NCI-H345 treated with DMSO at 0.1 percent for 48 hours (cell line): ENCODE data around the gene TBC1D10A.

ENCODE experiments used
- DNase-seq: peaks from one replicate; lab custom pipeline; 2025; ENCODE audit not compliant: unreplicated experiment; lab: John Stamatoyannopoulos, UW

The TBC1D10A gene

GRCh38 chr22:30323246-30323645, 3.5 kb downstream of the TBC1D10A start:
- DNase-seq: no peak

GRCh38 chr22:30321461-30321860, 5.3 kb downstream of the TBC1D10A start:
- DNase-seq: no peak

GRCh38 chr22:30320021-30320556, 6.7 kb downstream of the TBC1D10A start:
- no peak for DNase-seq

GRCh38 chr22:30318799-30319419, 7.8 kb downstream of the TBC1D10A start:
- no peak for DNase-seq

- no peak for DNase-seq
These were observed 9.0 kb downstream of the TBC1D10A start for GRCh38 chr22:30317778-30318177.

- DNase-seq: no peak
These were observed 10.7 kb downstream of the TBC1D10A start for GRCh38 chr22:30315962-30316576.

- no peak for DNase-seq
These were observed 11.8 kb downstream of the TBC1D10A start for GRCh38 chr22:30314915-30315314.

- no peak for DNase-seq
These were observed 13.0 kb downstream of the TBC1D10A start for GRCh38 chr22:30313527-30314363.

- DNase-seq: no peak
These were observed 14.7 kb downstream of the TBC1D10A start for GRCh38 chr22:30312053-30312452.

GRCh38 chr22:30310881-30311771, 15.6 kb downstream of the TBC1D10A start:
- DNase-seq: no peak

- DNase-seq: no peak
These were observed 16.6 kb downstream of the TBC1D10A start for GRCh38 chr22:30309951-30310741.

GRCh38 chr22:30308518-30309230, 18.1 kb downstream of the TBC1D10A start:
- DNase-seq: no peak

GRCh38 chr22:30308093-30308492, 18.6 kb downstream of the TBC1D10A start:
- no peak for DNase-seq

GRCh38 chr22:30307041-30307574, 19.6 kb downstream of the TBC1D10A start:
- no peak for DNase-seq

- no peak for DNase-seq
These were observed 20.1 kb downstream of the TBC1D10A start for GRCh38 chr22:30306627-30307011.

- DNase-seq: no peak
These were observed 20.7 kb downstream of the TBC1D10A start for GRCh38 chr22:30305906-30306626.

- no peak for DNase-seq
These were observed 21.2 kb downstream of the TBC1D10A start for GRCh38 chr22:30305519-30305905.

- no peak for DNase-seq
These were observed 22.1 kb downstream of the TBC1D10A start for GRCh38 chr22:30304495-30305244.
